ENCODE results near the gene DIP2B. TPM values are rescaled to one million over a fixed set of nuclear protein-coding genes. Genes with fewer than 3 reads are reported as not detected.

Gene DIP2B
- total RNA-seq, 1 donor = 32.6 TPM

GRCh38 chr12:50627491-50627890 is 122.7 kb downstream of the DIP2B start:
- DNase-seq (ENCODE audit: low read depth in 2 of 3, low spot score in 2 of 3) = no peak

DNA sequence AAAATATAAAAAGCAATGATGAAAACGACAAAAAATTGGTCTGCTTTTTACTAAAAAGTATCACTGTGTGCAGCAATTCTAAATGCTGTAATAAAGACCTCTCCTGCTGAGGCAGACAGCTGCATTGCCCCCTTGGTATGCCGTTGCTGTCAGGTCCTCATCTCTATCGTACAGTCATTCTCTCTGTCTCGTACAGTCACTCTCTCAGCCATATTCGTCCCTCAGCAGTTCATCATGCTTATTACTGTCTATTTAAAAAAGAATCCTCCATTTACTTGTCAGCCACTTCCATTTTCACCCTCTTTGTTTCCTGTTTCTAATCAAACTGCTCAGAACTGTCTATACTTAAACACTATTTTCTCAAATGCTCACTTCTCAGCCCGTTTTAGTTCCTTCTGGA is 123.6 kb downstream of the DIP2B start:
- DNase-seq (ENCODE audit: low read depth in 2 of 3, low spot score in 2 of 3) = no peak

- no peak for DNase-seq (ENCODE audit: low read depth in 2 of 3, low spot score in 2 of 3)
Measured at GRCh38 chr12:50633955-50634354, 129.2 kb downstream of the DIP2B start.

DNA sequence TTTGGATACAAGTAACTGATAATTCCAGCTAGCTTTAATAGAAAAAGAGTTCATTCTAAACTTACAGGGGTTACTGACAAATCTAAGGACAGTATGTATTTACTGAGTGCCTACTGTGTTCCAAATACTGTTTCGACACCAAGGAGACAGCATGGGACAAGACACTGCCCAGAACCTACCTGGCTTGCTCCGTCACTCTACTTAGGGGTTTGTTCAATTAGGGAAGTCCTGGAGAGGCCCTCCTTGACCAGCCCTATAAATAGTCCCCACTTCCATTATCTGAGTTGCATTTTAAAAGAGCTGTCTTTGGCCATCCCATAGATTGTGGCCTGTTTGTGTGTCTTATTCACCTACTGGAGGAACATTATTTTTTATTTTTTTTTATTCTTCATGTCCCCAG is 129.6 kb downstream of the DIP2B start:
- no peak for DNase-seq (ENCODE audit: low read depth in 2 of 3, low spot score in 2 of 3)

- DNase-seq (ENCODE audit: low read depth in 2 of 3, low spot score in 2 of 3) = no peak
Measured at GRCh38 chr12:50635364-50635763, 130.6 kb downstream of the DIP2B start.

DNA sequence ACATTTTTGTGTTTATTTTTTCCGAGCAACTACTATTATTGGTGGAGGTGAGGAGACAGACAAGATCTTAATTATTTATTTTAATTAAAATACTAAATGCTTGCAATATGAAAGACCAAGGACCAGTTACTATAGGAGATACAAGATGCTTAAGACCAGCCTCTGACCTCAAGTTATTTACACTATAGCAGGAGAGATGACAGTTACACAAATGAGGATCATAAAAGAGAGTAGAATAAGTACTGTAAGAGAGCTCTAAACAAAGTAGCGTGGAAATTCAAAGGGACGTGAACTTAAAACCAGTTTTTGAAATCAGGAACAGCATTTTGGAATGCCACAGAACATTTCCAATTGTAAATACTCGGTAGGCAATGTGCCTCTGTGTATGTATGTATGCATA is 131.1 kb downstream of the DIP2B start:
- DNase-seq (ENCODE audit: low read depth in 2 of 3, low spot score in 2 of 3) = no peak

DNA sequence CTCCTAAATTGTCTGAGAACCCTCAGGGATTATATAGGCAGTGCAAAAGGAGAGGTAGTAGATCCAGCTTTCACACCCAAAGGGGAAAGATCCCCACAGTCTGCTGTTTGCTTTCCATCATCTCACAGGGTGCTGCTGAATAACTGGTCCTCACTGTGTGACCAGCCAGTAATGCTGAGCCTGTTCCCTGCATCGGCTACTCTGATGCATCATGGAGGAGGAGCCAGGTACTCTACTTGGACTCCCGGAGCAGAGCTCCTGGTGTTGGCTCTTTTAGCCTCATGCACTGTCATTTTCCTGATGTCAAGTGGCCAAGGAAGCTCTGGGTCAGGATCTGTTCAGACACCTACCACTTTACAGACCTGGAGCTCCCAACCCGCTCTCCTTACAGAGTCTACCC is 131.7 kb downstream of the DIP2B start:
- no peak for DNase-seq (ENCODE audit: low read depth in 2 of 3, low spot score in 2 of 3)

DNA sequence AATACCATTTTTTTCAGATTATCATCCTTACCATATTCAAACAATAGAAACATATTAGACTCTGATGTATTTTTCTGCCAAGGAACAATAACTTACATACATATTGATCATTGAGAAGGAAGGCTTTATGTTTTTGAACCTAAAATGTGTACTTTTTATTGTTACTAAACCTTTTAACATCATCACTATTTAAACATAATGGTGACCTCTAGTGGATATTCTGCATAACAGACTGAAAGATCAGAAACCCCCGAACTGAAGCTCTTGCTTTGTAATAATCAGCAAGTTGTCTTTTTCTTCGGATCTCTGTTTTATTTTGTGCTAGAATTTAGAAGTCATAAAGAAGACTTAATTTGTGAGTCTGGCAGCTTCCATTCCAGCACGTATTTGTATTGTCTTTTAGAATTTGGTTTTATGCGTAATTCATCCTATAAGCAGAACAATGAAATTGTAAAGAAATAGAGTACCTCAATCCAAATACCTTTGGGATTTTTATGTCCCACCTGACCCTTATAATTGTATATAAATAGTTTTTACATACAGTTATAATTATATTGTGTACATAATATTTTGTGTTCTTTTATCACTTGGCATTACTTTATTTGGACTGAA is 133.2 kb downstream of the DIP2B start:
- peak in 2 of 3 donors; percentile 38 to 66 for DNase-seq (ENCODE audit: low read depth in 2 of 3, low spot score in 2 of 3)

DNA sequence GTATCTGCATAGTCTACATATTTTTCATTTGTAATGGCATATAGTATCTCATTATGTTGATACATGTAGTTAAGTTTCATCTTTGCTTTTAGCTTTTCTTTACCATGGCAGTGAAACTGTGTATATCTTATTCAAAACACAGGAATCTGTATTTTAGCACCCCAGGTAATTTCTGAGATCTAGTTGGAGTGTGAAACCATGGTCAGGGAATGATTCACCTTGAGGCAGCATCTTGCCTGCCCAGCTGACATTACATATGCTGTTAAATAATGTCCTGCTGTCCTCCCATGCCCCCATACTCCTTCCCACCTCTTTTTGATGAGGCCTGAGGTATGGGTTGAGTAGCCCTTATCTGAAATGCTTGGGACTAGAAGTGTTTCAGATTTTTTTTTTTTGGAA is 133.7 kb downstream of the DIP2B start:
- no peak for DNase-seq (ENCODE audit: low read depth in 2 of 3, low spot score in 2 of 3)

- no peak for DNase-seq (ENCODE audit: low read depth in 2 of 3, low spot score in 2 of 3)
Measured at GRCh38 chr12:50639721-50640120, 134.9 kb downstream of the DIP2B start.

DNA sequence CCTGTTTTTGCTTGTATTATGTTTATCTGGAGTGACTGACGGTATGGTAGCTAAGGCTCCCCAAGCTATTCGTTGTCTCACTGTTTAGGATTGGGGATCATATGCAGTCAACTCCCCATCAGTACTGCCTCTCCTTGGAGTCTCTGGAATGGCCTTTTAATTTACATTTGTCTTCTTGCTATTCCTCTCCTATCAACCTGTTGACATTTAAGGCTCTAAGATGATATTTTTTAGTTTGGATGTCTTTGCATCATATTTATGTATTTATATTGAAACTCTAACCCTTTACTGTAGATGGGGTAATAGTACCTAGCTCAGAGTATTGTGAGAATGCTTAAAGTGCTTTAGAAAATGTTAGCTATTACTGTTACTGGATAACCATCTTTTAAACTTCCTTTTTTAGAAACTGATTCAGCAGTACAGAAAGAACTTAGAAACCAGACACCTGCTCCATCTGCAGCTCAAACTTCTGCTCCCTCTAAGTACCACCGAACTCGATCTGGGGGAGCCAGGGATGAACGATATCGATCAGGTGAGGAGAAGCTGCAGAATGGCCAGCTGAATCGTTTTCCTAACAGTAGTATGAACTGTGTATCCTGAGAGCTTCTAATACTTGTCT is 135.6 kb downstream of the DIP2B start:
- DNase-seq (ENCODE audit: low read depth in 2 of 3, low spot score in 2 of 3) = peak in 1 of 3 donors; percentile 28

- peak in 2 of 3 donors; percentile 64 to 75 for DNase-seq (ENCODE audit: low read depth in 2 of 3, low spot score in 2 of 3)
Measured at GRCh38 chr12:50641566-50641965, 136.8 kb downstream of the DIP2B start.

DNA sequence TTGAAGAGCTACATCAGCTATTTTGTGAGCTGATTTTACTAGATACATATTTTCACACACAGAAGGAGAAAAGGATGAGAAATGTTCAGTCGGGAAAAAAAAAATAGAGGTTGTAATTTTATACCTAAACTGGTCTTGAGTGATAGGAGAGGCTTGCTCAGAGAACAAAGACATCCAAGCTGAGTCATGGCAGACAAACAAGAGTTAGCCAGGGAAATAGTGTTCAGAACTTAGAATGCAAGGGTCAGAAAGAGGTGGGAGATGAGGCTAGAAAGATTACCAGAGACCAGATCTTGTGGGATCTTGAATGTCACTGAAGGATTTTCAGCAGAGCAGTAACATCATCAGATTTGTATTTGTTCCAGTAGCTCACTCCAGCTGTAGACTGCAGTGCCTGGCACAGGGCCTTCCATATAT is 137.3 kb downstream of the DIP2B start:
- no peak for DNase-seq (ENCODE audit: low read depth in 2 of 3, low spot score in 2 of 3)

DNA sequence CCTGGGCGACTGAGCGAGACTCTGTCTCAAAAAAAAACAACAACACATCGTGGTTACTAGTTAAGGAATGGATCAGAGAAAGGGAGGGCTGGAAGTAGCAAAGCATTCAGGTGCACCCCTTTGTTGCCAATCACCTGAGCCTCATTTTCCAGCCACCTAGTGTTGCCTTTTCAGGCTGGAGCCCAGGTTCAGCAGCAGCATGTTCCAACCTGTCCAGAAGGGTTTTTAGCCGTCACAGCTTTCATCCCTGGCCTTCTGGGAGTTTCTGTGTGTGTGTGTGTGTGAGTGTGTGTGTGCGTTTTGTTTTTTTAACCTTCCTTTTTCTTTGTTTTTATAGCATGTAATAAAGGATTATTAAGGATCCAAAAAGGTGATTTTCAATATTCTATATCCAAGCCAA is 138.0 kb downstream of the DIP2B start:
- DNase-seq (ENCODE audit: low read depth in 2 of 3, low spot score in 2 of 3) = no peak

DNA sequence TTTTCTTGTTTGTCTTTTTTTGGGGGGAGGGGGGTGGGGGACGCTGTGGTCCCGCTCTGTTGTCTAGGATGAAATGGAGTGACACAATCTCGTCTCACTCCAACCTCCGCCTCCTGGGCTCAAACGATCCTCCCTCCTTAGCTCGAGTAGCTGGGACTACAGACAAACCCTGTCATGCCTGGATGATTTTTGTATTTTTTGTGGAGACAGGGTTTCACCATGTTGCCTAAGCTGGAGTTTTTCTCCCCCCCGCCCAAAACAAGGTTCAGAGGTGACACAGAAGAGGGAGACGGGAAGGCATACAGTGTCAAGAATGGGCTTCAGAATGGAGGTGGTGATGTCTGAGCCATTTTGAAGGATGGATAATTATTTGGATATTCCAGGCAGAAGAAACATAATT is 142.2 kb downstream of the DIP2B start:
- no peak for DNase-seq (ENCODE audit: low read depth in 2 of 3, low spot score in 2 of 3)

- no peak for DNase-seq (ENCODE audit: low read depth in 2 of 3, low spot score in 2 of 3)
Measured at GRCh38 chr12:50647479-50647878, 142.7 kb downstream of the DIP2B start.

DNA sequence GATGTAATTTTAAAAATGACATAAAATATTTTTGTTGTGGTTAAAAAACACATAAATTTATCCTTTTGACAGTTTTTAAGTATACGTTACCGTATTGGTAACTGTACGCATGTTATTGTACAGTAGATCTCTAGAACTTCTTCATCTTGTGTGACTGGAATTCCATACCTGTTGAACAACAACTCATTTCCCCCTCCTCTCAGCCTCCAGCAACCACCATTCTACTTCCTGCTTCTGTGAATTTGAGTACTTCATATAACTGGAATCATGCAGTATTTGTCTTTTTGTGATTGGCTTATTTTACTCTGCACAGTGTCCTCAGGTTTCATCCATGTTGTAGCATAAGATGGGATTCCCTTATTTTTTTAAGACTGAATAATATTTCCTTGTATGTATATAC is 145.5 kb downstream of the DIP2B start:
- DNase-seq (ENCODE audit: low read depth in 2 of 3, low spot score in 2 of 3) = no peak

- no peak for DNase-seq (ENCODE audit: low read depth in 2 of 3, low spot score in 2 of 3)
Measured at GRCh38 chr12:50655374-50655921, 150.7 kb downstream of the DIP2B start.

DNA sequence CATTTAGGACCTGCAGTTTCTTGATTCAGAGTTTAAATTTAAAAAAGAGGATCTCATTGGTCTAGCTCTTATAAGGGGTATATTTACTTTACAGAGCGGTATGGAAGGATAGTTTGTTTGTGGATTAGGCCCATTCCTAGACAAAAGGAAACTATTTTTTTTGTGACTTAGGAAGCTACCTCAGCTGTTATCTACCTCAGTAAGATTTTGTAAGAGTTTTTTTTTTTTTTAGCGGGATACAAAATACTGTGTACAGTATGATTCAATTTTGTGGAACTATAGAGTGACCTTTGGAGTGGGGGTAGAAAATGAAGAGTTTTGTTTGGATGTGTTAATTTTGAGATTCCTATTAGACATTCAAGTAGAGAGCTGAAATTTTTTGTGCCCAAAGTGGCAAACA is 154.5 kb downstream of the DIP2B start:
- no peak for DNase-seq (ENCODE audit: low read depth in 2 of 3, low spot score in 2 of 3)

DNA sequence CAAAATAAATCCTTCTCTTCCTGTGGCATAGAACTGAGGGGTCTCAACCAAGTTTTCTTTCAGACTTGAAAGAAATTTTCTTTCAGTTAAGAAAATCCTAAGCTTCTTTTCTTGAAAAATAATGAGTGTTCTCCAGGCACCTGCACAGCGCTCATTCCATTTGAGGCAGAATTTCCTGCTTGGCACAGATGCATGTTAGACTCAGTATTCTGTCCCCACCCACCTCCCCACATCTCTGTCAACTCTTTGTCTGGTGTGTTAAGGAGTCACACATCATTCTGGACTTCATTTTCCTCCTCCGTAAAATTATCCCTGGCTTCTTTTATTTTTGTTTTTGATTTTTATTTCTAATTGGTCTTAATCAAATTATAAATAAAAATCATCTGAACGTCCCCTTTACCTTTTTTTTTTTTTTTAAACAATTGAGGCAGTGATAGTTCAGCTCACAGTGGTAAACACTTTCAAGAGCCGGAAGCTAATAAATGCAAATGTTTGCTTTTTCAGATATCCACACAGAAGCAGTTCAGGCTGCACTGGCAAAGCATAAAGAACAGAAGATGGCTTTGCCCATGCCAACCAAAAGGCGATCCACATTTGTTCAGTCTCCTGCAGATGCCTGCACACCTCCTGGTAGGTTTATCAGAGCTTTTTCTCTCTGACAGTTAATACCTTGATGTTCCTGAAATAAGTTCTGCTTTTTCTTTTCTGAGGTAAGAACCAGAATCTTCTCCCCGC is 155.1 kb downstream of the DIP2B start:
- no peak for DNase-seq (ENCODE audit: low read depth in 2 of 3, low spot score in 2 of 3)

- no peak for DNase-seq (ENCODE audit: low read depth in 2 of 3, low spot score in 2 of 3)
Measured at GRCh38 chr12:50660425-50660822, 155.6 kb downstream of the DIP2B start.
